HEK293 (cell line): ENCODE results near the gene CDH6.

ENCODE experiments used
- ATF2 ChIP-seq: fragments of 450-650 bp; formaldehyde crosslinking; IDR thresholded peaks from 2 replicates; pipeline ENCODE4 v1.5.1; 2016; ENCODE audit warnings: missing biosample characterization, missing genetic modification characterization, low read depth
- YY1 ChIP-seq: fragments of 450-650 bp; formaldehyde crosslinking; IDR thresholded peaks from 2 replicates; pipeline ENCODE4 v1.5.1; 2018; ENCODE audit warnings: missing biosample characterization, missing genetic modification characterization
- ZBTB21 ChIP-seq: fragments of 450-650 bp; formaldehyde crosslinking; IDR thresholded peaks from 2 replicates; pipeline ENCODE4 v1.5.1; 2017; ENCODE audit warnings: missing biosample characterization, missing genetic modification characterization
- ZFP41 ChIP-seq: fragments of 450-650 bp; formaldehyde crosslinking; IDR thresholded peaks from 2 replicates; pipeline ENCODE4 v1.5.1; 2016; ENCODE audit warnings: missing biosample characterization, missing genetic modification characterization, borderline replicate concordance
- ZNF121 ChIP-seq: fragments of 450-650 bp; formaldehyde crosslinking; IDR thresholded peaks from 2 replicates; pipeline ENCODE4 v1.5.1; 2016; ENCODE audit warnings: missing biosample characterization, missing genetic modification characterization
- ZNF274 ChIP-seq, 2 experiments: fragments of 200-500 bp in 1 of 2; fragments of 450-650 bp in 1 of 2; sonication (Bioruptor generic) in 1 of 2; formaldehyde crosslinking in 1 of 2; IDR thresholded peaks; 2 replicates each; pipeline versions ENCODE4 v1.5.1 to v1.6.1; 2014 to 2016; ENCODE audit warnings: borderline replicate concordance in 1 of 2, inconsistent platforms in 1 of 2, low read length in 1 of 2, missing biosample characterization in 1 of 2, missing genetic modification characterization in 1 of 2
- TF ChIP-seq, protein P1 (sequence below): fragments of 450-650 bp; formaldehyde crosslinking; IDR thresholded peaks from 2 replicates; pipeline ENCODE4 v1.5.1; 2016; ENCODE audit warnings: missing biosample characterization, missing genetic modification characterization
- TF ChIP-seq, protein P2 (sequence below): fragments of 450-650 bp; formaldehyde crosslinking; IDR thresholded peaks from 2 replicates; pipeline ENCODE4 v1.5.1; 2017; ENCODE audit warnings: missing biosample characterization, missing genetic modification characterization
- TF ChIP-seq, protein P3 (sequence below): fragments of 450-650 bp; formaldehyde crosslinking; IDR thresholded peaks from 2 replicates; pipeline ENCODE4 v1.5.1; 2016; ENCODE audit warnings: missing biosample characterization, missing genetic modification characterization
- TF ChIP-seq, protein P4 (sequence below): fragments of 450-650 bp; formaldehyde crosslinking; IDR thresholded peaks from 2 replicates; pipeline ENCODE4 v1.5.1; 2016; ENCODE audit warnings: missing biosample characterization, missing genetic modification characterization
- TF ChIP-seq, protein P5 (sequence below): fragments of 450-650 bp; IDR thresholded peaks from 2 replicates; pipeline ENCODE4 v1.5.1; 2018; ENCODE audit warnings: missing biosample characterization, mild to moderate bottlenecking, missing genetic modification characterization
- TF ChIP-seq, protein P6 (sequence below): fragments of 450-650 bp; formaldehyde crosslinking; IDR thresholded peaks from 2 replicates; pipeline ENCODE4 v1.5.1; 2016; ENCODE audit warnings: missing biosample characterization, missing genetic modification characterization

- TF ChIP-seq, protein P1, sequence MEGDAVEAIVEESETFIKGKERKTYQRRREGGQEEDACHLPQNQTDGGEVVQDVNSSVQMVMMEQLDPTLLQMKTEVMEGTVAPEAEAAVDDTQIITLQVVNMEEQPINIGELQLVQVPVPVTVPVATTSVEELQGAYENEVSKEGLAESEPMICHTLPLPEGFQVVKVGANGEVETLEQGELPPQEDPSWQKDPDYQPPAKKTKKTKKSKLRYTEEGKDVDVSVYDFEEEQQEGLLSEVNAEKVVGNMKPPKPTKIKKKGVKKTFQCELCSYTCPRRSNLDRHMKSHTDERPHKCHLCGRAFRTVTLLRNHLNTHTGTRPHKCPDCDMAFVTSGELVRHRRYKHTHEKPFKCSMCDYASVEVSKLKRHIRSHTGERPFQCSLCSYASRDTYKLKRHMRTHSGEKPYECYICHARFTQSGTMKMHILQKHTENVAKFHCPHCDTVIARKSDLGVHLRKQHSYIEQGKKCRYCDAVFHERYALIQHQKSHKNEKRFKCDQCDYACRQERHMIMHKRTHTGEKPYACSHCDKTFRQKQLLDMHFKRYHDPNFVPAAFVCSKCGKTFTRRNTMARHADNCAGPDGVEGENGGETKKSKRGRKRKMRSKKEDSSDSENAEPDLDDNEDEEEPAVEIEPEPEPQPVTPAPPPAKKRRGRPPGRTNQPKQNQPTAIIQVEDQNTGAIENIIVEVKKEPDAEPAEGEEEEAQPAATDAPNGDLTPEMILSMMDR (tag by site-specific recombination): no peak
- TF ChIP-seq, protein P2, sequence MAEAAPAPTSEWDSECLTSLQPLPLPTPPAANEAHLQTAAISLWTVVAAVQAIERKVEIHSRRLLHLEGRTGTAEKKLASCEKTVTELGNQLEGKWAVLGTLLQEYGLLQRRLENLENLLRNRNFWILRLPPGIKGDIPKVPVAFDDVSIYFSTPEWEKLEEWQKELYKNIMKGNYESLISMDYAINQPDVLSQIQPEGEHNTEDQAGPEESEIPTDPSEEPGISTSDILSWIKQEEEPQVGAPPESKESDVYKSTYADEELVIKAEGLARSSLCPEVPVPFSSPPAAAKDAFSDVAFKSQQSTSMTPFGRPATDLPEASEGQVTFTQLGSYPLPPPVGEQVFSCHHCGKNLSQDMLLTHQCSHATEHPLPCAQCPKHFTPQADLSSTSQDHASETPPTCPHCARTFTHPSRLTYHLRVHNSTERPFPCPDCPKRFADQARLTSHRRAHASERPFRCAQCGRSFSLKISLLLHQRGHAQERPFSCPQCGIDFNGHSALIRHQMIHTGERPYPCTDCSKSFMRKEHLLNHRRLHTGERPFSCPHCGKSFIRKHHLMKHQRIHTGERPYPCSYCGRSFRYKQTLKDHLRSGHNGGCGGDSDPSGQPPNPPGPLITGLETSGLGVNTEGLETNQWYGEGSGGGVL (tag by site-specific recombination): no peak
- no peak for TF ChIP-seq ZNF121 (tag by site-specific recombination)
- TF ChIP-seq, protein P3, sequence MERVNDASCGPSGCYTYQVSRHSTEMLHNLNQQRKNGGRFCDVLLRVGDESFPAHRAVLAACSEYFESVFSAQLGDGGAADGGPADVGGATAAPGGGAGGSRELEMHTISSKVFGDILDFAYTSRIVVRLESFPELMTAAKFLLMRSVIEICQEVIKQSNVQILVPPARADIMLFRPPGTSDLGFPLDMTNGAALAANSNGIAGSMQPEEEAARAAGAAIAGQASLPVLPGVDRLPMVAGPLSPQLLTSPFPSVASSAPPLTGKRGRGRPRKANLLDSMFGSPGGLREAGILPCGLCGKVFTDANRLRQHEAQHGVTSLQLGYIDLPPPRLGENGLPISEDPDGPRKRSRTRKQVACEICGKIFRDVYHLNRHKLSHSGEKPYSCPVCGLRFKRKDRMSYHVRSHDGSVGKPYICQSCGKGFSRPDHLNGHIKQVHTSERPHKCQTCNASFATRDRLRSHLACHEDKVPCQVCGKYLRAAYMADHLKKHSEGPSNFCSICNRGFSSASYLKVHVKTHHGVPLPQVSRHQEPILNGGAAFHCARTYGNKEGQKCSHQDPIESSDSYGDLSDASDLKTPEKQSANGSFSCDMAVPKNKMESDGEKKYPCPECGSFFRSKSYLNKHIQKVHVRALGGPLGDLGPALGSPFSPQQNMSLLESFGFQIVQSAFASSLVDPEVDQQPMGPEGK (tag by site-specific recombination): no peak
- TF ChIP-seq ZNF274 (IDR thresholded peaks at IDR 0.05; ENCODE audit: low read length): no peak
- no peak for TF ChIP-seq ZNF274 (tag by site-specific recombination; IDR thresholded peaks at IDR 0.05; ENCODE audit: borderline replicate concordance)
- TF ChIP-seq, protein P4, sequence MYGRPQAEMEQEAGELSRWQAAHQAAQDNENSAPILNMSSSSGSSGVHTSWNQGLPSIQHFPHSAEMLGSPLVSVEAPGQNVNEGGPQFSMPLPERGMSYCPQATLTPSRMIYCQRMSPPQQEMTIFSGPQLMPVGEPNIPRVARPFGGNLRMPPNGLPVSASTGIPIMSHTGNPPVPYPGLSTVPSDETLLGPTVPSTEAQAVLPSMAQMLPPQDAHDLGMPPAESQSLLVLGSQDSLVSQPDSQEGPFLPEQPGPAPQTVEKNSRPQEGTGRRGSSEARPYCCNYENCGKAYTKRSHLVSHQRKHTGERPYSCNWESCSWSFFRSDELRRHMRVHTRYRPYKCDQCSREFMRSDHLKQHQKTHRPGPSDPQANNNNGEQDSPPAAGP (tag by site-specific recombination): no peak
- TF ChIP-seq ATF2 (tag by site-specific recombination): no peak
- TF ChIP-seq, protein P5, sequence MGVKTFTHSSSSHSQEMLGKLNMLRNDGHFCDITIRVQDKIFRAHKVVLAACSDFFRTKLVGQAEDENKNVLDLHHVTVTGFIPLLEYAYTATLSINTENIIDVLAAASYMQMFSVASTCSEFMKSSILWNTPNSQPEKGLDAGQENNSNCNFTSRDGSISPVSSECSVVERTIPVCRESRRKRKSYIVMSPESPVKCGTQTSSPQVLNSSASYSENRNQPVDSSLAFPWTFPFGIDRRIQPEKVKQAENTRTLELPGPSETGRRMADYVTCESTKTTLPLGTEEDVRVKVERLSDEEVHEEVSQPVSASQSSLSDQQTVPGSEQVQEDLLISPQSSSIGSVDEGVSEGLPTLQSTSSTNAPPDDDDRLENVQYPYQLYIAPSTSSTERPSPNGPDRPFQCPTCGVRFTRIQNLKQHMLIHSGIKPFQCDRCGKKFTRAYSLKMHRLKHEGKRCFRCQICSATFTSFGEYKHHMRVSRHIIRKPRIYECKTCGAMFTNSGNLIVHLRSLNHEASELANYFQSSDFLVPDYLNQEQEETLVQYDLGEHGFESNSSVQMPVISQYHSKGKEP (tag by site-specific recombination): no peak
- no peak for TF ChIP-seq ZFP41
- TF ChIP-seq YY1 (tag by site-specific recombination): no peak
- TF ChIP-seq, protein P6, sequence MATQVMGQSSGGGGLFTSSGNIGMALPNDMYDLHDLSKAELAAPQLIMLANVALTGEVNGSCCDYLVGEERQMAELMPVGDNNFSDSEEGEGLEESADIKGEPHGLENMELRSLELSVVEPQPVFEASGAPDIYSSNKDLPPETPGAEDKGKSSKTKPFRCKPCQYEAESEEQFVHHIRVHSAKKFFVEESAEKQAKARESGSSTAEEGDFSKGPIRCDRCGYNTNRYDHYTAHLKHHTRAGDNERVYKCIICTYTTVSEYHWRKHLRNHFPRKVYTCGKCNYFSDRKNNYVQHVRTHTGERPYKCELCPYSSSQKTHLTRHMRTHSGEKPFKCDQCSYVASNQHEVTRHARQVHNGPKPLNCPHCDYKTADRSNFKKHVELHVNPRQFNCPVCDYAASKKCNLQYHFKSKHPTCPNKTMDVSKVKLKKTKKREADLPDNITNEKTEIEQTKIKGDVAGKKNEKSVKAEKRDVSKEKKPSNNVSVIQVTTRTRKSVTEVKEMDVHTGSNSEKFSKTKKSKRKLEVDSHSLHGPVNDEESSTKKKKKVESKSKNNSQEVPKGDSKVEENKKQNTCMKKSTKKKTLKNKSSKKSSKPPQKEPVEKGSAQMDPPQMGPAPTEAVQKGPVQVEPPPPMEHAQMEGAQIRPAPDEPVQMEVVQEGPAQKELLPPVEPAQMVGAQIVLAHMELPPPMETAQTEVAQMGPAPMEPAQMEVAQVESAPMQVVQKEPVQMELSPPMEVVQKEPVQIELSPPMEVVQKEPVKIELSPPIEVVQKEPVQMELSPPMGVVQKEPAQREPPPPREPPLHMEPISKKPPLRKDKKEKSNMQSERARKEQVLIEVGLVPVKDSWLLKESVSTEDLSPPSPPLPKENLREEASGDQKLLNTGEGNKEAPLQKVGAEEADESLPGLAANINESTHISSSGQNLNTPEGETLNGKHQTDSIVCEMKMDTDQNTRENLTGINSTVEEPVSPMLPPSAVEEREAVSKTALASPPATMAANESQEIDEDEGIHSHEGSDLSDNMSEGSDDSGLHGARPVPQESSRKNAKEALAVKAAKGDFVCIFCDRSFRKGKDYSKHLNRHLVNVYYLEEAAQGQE (tag by site-specific recombination): no peak
- TF ChIP-seq ZBTB21: no peak
These were observed 15.8 kb downstream of the CDH6 start for GRCh38 chr5:31209334-31209733.
